ENCODE results near the gene PLEKHG2. TPM values are rescaled to one million over a fixed set of nuclear protein-coding genes. Genes with fewer than 3 reads are reported as not detected.

PLEKHG2 gene
- total RNA-seq, 4 donors from 2014 or later = 8.2 to 29.1 (median 10.7) TPM

DNA sequence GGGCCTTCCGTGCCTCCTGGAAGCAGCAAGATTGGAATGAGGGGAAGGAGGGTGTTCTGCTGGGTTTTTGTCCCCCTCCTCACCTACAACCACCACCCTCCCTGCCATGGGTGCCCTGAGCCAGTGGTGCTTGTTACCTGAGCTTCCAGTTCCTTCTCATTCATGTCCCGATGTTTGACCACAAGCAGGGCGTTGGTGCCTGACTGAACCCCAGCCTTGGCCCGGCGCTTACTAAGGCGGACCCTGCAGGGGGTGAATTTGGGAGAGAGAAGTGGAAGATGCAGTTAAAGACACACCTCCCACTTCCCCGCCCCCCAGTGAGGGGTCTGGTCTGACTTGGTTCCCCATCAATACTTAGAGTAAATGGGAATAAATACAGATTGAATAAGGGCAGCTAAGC, 25.9 kb upstream of the PLEKHG2 start:
- peaks cover 5 to 7% of the 10 kb centered on the region in 2 donors for H3K4me1 ChIP-seq
- H3K27me3 ChIP-seq = no peaks in the 10 kb centered on the region
- intact Hi-C loops (cut with DNase I) = loop anchor here (5.0 kb wide), 1 partner anchor 39 kb away; no protein-coding TSS in a partner anchor
- TF ChIP-seq, protein P1, sequence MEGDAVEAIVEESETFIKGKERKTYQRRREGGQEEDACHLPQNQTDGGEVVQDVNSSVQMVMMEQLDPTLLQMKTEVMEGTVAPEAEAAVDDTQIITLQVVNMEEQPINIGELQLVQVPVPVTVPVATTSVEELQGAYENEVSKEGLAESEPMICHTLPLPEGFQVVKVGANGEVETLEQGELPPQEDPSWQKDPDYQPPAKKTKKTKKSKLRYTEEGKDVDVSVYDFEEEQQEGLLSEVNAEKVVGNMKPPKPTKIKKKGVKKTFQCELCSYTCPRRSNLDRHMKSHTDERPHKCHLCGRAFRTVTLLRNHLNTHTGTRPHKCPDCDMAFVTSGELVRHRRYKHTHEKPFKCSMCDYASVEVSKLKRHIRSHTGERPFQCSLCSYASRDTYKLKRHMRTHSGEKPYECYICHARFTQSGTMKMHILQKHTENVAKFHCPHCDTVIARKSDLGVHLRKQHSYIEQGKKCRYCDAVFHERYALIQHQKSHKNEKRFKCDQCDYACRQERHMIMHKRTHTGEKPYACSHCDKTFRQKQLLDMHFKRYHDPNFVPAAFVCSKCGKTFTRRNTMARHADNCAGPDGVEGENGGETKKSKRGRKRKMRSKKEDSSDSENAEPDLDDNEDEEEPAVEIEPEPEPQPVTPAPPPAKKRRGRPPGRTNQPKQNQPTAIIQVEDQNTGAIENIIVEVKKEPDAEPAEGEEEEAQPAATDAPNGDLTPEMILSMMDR (IDR thresholded peaks at IDR 0.05) = no peak
- no peak for TF ChIP-seq POLR2A (IDR thresholded peaks at IDR 0.05)
- WGBS, 2 donors = 81 to 90% methylated on average over 7 of the region's 7 CpGs
- H3K4me3 ChIP-seq (replicated peaks in 1 of 3) = no peak overlapping the region
- no peak for DNase-seq
- no peaks in the 10 kb centered on the region for H3K9me3 ChIP-seq
- no peak overlapping the region for H3K27ac ChIP-seq
- peaks cover 43 to 57% of the 10 kb centered on the region in 2 donors for H3K36me3 ChIP-seq

DNA sequence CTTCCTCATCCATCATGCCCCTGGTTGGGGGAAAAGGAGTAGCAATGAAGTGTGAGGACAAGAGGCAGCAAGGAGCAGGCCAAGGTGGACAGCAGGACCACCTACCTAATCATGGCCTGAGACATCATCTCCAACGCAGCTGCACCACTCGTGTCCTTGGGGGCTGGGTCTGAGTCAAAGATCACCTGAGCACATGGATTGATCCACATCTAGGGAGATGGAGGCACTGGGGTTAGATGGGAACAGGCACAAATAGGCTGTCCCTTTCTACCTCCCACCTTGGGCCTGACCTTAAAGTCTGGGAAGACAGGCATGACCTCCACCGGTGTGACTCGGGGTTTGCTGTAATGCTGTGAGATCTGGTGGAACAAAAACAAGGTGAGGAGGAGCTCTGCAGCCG, 23.8 kb upstream of the PLEKHG2 start:
- Histone ChIP-seq H3K4me1 (peaks cover 14 to 15% of the 10 kb centered on the region in 2 donors), H3K27me3 (no peaks in the 10 kb centered on the region), H3K36me3 (peaks cover 28 to 41% of the 10 kb centered on the region in 2 donors), H3K9me3 (no peaks in the 10 kb centered on the region), H3K27ac (no peak overlapping the region), H3K4me3 (replicated peaks in 1 of 3) (no peak overlapping the region)
- WGBS, 2 donors = 88 to 94% methylated on average over 5 of the region's 5 CpGs
- intact Hi-C loops (cut with DNase I) = loop anchor here (5.0 kb wide), 1 partner anchor 41 kb away; no protein-coding TSS in a partner anchor
- TF ChIP-seq, protein P1 (IDR thresholded peaks at IDR 0.05) = no peak
- TF ChIP-seq POLR2A (IDR thresholded peaks at IDR 0.05) = no peak
- DNase-seq = no peak

DNA sequence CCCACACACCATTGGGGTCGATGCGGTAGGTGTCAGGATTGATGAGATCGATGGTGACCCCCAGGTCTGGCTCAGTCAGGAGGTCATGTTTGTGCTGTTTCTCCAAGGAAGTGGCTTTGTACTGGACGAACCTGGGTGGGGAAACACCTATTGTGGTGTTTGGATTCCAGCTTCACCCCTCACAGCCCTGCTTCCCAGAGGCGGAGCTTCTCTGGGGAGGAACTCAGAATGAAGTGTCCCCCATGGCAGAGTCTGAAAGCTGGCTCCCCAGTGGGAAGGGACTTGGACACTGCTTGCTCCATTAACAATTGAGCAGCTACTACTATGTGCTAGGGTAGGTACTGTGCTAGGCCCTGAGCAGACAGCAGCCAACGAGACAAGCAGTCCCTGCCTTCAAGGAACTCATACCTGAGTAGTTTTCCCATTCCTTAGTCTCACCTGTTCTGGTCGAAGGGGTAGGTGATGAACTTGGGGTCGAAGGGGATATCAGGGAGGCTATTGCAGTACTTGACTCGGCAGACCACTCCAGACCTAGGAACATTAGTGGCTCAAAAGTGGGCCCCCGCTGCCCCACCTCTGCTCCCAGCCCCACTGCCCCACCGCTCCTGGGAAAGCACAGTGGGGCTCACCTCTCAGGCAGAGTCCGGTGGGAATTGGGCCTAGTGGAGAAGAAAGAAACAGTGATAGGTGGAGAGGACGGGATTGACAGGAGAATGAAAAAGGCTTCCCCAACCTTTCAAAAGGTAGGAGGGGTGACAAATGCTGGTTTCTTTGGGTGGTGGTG, 22.6 kb upstream of the PLEKHG2 start:
- Histone ChIP-seq H3K9me3 (no peaks in the 10 kb centered on the region), H3K27ac (peak overlapping the region; percentile 95 to 98 (median 97)), H3K4me1 (peaks cover 14 to 15% of the 10 kb centered on the region in 2 donors), H3K27me3 (no peaks in the 10 kb centered on the region), H3K4me3 (replicated peaks in 1 of 3) (peak overlapping the region in 1 of 3 donors; percentile 77), H3K36me3 (peaks cover 22 to 40% of the 10 kb centered on the region in 2 donors)
- WGBS, 2 donors = 40 to 54% methylated on average over 9 to 11 of the region's 13 CpGs
- intact Hi-C loops (cut with DNase I) = loop anchor here (5.0 kb wide), 1 partner anchor 43 kb away; no protein-coding TSS in a partner anchor
- no peak for TF ChIP-seq POLR2A (IDR thresholded peaks at IDR 0.05)
- TF ChIP-seq, protein P1 (IDR thresholded peaks at IDR 0.05) = no peak
- DNase-seq = no peak

DNA sequence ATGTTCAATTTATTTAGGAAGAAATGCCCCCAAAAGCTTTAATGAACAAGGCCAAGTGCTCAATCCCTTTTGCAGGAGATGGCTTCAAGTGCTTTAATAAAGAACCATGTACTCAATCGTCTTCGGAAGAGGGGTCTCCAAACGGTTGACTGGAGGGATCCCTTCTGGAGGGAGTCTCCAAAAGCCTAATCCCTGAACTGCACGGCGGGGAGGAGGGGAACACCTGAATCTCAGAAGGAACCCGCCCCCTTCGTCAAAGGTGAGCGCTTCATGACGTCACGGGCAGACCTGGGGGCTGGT, 22.1 kb upstream of the PLEKHG2 start:
- Histone ChIP-seq H3K4me3 (replicated peaks in 1 of 3) (peak overlapping the region; percentile 49 to 89 (median 77)), H3K36me3 (peaks cover 19 to 39% of the 10 kb centered on the region in 2 donors), H3K27me3 (no peaks in the 10 kb centered on the region), H3K9me3 (no peaks in the 10 kb centered on the region), H3K27ac (peak overlapping the region; percentile 95 to 98 (median 97)), H3K4me1 (peaks cover 14 to 15% of the 10 kb centered on the region in 2 donors)
- intact Hi-C loops (cut with DNase I) = no loop called here
- TF ChIP-seq, protein P1 (IDR thresholded peaks at IDR 0.05) = no peak
- no peak for TF ChIP-seq POLR2A (IDR thresholded peaks at IDR 0.05)
- WGBS, 2 donors = 0 to 2% methylated on average over 5 to 10 of the region's 10 CpGs
- DNase-seq = peak; percentile 78 to 81

All from thyroid gland (tissue), 4 donors.